A172 (cell line): ENCODE results near the gene RIC8B. TPM values are rescaled to one million over a fixed set of nuclear protein-coding genes. Genes with fewer than 3 reads are reported as not detected.
A peak's percentile ranks its signal among the peaks of the same experiment; 100 is the strongest.

Experiments used
- DNase-seq: peaks from one replicate; pipeline ENCODE4 v3.0.0-alpha.2; 2015; ENCODE audit warnings: low spot score
- total RNA-seq: library from RNA; depleted of rRNA; stranded (reverse); fragments of >200 nt; shearing (Covaris generic); gene quantifications from 2 replicates; pipeline ENCODE4 v1.2.3, GENCODE V29; 2014

The RIC8B gene
- total RNA-seq, 1 experiment from 2014 or later = 20.7 TPM

GRCh38 chr12:106801830-106802533, 27.5 kb downstream of the RIC8B start:
- no peak for DNase-seq

GRCh38 chr12:106804668-106805067, 30.2 kb downstream of the RIC8B start:
- no peak for DNase-seq

GRCh38 chr12:106814714-106815113, 40.2 kb downstream of the RIC8B start:
- no peak for DNase-seq

GRCh38 chr12:106815741-106816140, 41.3 kb downstream of the RIC8B start:
- no peak for DNase-seq

GRCh38 chr12:106816231-106816630, 41.7 kb downstream of the RIC8B start:
- no peak for DNase-seq

- DNase-seq = no peak
These were observed 45.5 kb downstream of the RIC8B start for GRCh38 chr12:106819991-106820390.

GRCh38 chr12:106831699-106832098, 57.2 kb downstream of the RIC8B start:
- no peak for DNase-seq

GRCh38 chr12:106837782-106838181, 63.3 kb downstream of the RIC8B start:
- DNase-seq = no peak

GRCh38 chr12:106839333-106839732, 64.9 kb downstream of the RIC8B start:
- DNase-seq = no peak

GRCh38 chr12:106840243-106840642, 65.8 kb downstream of the RIC8B start:
- peak; percentile 54 for DNase-seq

GRCh38 chr12:106841510-106842302, 67.2 kb downstream of the RIC8B start:
- DNase-seq = peak; percentile 56

- no peak for DNase-seq
These were observed 71.4 kb downstream of the RIC8B start for GRCh38 chr12:106845902-106846301.

- no peak for DNase-seq
These were observed 73.4 kb downstream of the RIC8B start for GRCh38 chr12:106847861-106848260.

- DNase-seq = no peak
These were observed 76.8 kb downstream of the RIC8B start for GRCh38 chr12:106851306-106851705.

GRCh38 chr12:106854723-106855122, 80.2 kb downstream of the RIC8B start:
- no peak for DNase-seq

GRCh38 chr12:106855221-106855758, 80.8 kb downstream of the RIC8B start:
- no peak for DNase-seq

GRCh38 chr12:106861984-106862916, 87.8 kb downstream of the RIC8B start:
- DNase-seq = peak; percentile 1

- no peak for DNase-seq
These were observed 88.7 kb downstream of the RIC8B start for GRCh38 chr12:106863189-106863588.

GRCh38 chr12:106865683-106866082, 91.2 kb downstream of the RIC8B start:
- no peak for DNase-seq

GRCh38 chr12:106866426-106867080, 92.1 kb downstream of the RIC8B start:
- no peak for DNase-seq

GRCh38 chr12:106867651-106868050, 93.2 kb downstream of the RIC8B start:
- no peak for DNase-seq
